Smooth muscle cell (in vitro differentiated cells): Measurements from ENCODE around the gene ADCY3. TPM values are rescaled to one million over a fixed set of nuclear protein-coding genes. Genes with fewer than 3 reads are reported as not detected.

Experiments used
- DNase-seq: peaks from one replicate; lab custom pipeline; 2025; ENCODE audit not compliant: unreplicated experiment; lab: John Stamatoyannopoulos, UW
- H2AFZ ChIP-seq: fragments of 200-600 bp; sonication (generic); 2 replicates; pipeline ENCODE4 v1.6.0; 2016; ENCODE audit warnings: antibody characterized with exemption, low read depth, mild to moderate bottlenecking
- H3F3A ChIP-seq: fragments of 200-600 bp; sonication (generic); 2 replicates; pipeline ENCODE4 v1.6.0; 2017; ENCODE audit warnings: antibody characterized with exemption, low read depth
- H3K27ac ChIP-seq: fragments of 200-600 bp; sonication (generic); 2 replicates; pipeline ENCODE4 v1.5.1; 2016; ENCODE audit warnings: low read depth, mild to moderate bottlenecking
- H3K27me3 ChIP-seq: fragments of 200-600 bp; sonication (generic); 2 replicates; pipeline ENCODE4 v1.6.1; 2016; ENCODE audit warnings: low read depth, mild to moderate bottlenecking
- H3K36me3 ChIP-seq: fragments of 200-600 bp; sonication (generic); 2 replicates; pipeline ENCODE4 v1.5.1; 2016; ENCODE audit warnings: low read depth
- H3K4me1 ChIP-seq: fragments of 200-600 bp; sonication (generic); 2 replicates; pipeline ENCODE4 v1.5.1; 2016; ENCODE audit warnings: low read depth
- H3K4me2 ChIP-seq: fragments of 200-600 bp; sonication (generic); 2 replicates; pipeline ENCODE4 v1.6.0; 2016; ENCODE audit warnings: mild to moderate bottlenecking
- H3K4me3 ChIP-seq: fragments of 200-600 bp; sonication (generic); 2 replicates; pipeline ENCODE4 v1.5.1; 2016; ENCODE audit warnings: mild to moderate bottlenecking
- H3K79me2 ChIP-seq: fragments of 200-600 bp; sonication (generic); 2 replicates; pipeline ENCODE4 v1.6.0; 2016; ENCODE audit warnings: low read depth, mild to moderate bottlenecking
- H3K9ac ChIP-seq: fragments of 200-600 bp; sonication (generic); 2 replicates; pipeline ENCODE4 v1.6.0; 2016; ENCODE audit warnings: low read depth
- H3K9me3 ChIP-seq: fragments of 200-600 bp; sonication (generic); replicated peaks from 2 replicates; pipeline ENCODE4 v1.5.1; 2016; ENCODE audit warnings: low read depth
- H4K20me1 ChIP-seq: fragments of 200-600 bp; sonication (generic); 2 replicates; pipeline ENCODE4 v1.6.0; 2016; ENCODE audit warnings: low read depth
- WGBS: methylation state at CpG from one replicate; pipeline ENCODE4 v1.1.7; 2016; ENCODE audit warnings: low lambda C conversion rate; 5-methylcytosine and 5-hydroxymethylcytosine counted together
- polyA plus RNA-seq: library from polyadenylated mRNA; unstranded; fragments of >200 nt; fragmentation: Nextera tagmentation; extraction: Ambion mirVana; gene quantifications from 2 replicates; pipeline ENCODE4 v1.2.1, GENCODE V29; 2016
- total RNA-seq: library from RNA; depleted of rRNA; stranded (reverse); fragments of >200 nt; gene quantifications from 2 replicates; pipeline ENCODE4 v1.2.3, GENCODE V29; 2014
- TF ChIP-seq, protein P1 (sequence below): fragments of 200-600 bp; sonication (generic); IDR thresholded peaks from 2 replicates; pipeline ENCODE4 v1.5.1; 2017; ENCODE audit warnings: borderline replicate concordance, mild to moderate bottlenecking, antibody characterized with exemption; ENCODE audit not compliant: insufficient read depth, poor library complexity, severe bottlenecking

ADCY3 gene
- total and polyA plus RNA-seq, 2 experiments from 2014 or later, result 20.8 to 41.7 TPM

- Histone ChIP-seq H3K4me2 (no peak overlapping the region), H3F3A (no peaks in the 10 kb centered on the region), H3K36me3 (no peaks in the 10 kb centered on the region), H3K27me3 (no peaks in the 10 kb centered on the region), H3K79me2 (no peaks in the 10 kb centered on the region), H4K20me1 (peaks cover 3% of the 10 kb centered on the region), H3K9me3 (no peaks in the 10 kb centered on the region), H3K27ac (no peak overlapping the region), H3K4me1 (no peaks in the 10 kb centered on the region), H2AFZ (no peak overlapping the region), H3K4me3 (no peak overlapping the region), H3K9ac (no peak overlapping the region)
- WGBS, result 92% methylated on average over 11 of the region's 11 CpGs
- DNase-seq, result no peak
- TF ChIP-seq, protein P1, sequence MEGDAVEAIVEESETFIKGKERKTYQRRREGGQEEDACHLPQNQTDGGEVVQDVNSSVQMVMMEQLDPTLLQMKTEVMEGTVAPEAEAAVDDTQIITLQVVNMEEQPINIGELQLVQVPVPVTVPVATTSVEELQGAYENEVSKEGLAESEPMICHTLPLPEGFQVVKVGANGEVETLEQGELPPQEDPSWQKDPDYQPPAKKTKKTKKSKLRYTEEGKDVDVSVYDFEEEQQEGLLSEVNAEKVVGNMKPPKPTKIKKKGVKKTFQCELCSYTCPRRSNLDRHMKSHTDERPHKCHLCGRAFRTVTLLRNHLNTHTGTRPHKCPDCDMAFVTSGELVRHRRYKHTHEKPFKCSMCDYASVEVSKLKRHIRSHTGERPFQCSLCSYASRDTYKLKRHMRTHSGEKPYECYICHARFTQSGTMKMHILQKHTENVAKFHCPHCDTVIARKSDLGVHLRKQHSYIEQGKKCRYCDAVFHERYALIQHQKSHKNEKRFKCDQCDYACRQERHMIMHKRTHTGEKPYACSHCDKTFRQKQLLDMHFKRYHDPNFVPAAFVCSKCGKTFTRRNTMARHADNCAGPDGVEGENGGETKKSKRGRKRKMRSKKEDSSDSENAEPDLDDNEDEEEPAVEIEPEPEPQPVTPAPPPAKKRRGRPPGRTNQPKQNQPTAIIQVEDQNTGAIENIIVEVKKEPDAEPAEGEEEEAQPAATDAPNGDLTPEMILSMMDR, result no peak
Observed at GRCh38 chr2:24885221-24886125, 34.6 kb downstream of the ADCY3 start.

GRCh38 chr2:24883946-24884345 is 36.1 kb downstream of the ADCY3 start:
- Histone ChIP-seq H3K79me2 (no peaks in the 10 kb centered on the region), H2AFZ (no peak overlapping the region), H3F3A (no peaks in the 10 kb centered on the region), H3K36me3 (no peaks in the 10 kb centered on the region), H3K4me3 (no peak overlapping the region), H3K4me1 (no peaks in the 10 kb centered on the region), H3K9me3 (no peaks in the 10 kb centered on the region), H3K9ac (no peak overlapping the region), H3K4me2 (no peak overlapping the region), H3K27ac (no peak overlapping the region), H4K20me1 (peaks cover 3% of the 10 kb centered on the region), H3K27me3 (no peaks in the 10 kb centered on the region)
- DNase-seq, result no peak
- TF ChIP-seq, protein P1, result no peak
- 80% methylated on average over 4 of the region's 4 CpGs for WGBS

GRCh38 chr2:24881623-24882022 is 38.4 kb downstream of the ADCY3 start:
- no peak overlapping the region for H3K4me3 ChIP-seq
- peaks cover 3% of the 10 kb centered on the region for H4K20me1 ChIP-seq
- H3K79me2 ChIP-seq, result no peaks in the 10 kb centered on the region
- no peak overlapping the region for H3K9ac ChIP-seq
- no peaks in the 10 kb centered on the region for H3K36me3 ChIP-seq
- no peaks in the 10 kb centered on the region for H3K4me1 ChIP-seq
- no peak overlapping the region for H2AFZ ChIP-seq
- no peak overlapping the region for H3K27ac ChIP-seq
- no peaks in the 10 kb centered on the region for H3F3A ChIP-seq
- no peaks in the 10 kb centered on the region for H3K9me3 ChIP-seq
- TF ChIP-seq, protein P1, result no peak
- no peak overlapping the region for H3K4me2 ChIP-seq
- WGBS, result 90% methylated on average over 9 of the region's 9 CpGs
- DNase-seq, result no peak
- no peaks in the 10 kb centered on the region for H3K27me3 ChIP-seq
